DMS 273 (cell line): ENCODE data around the gene SLC35E4.

Experiments
- DNase-seq: peaks from one replicate; lab custom pipeline; 2025; ENCODE audit not compliant: unreplicated experiment; lab: John Stamatoyannopoulos, UW

The SLC35E4 gene

DNA sequence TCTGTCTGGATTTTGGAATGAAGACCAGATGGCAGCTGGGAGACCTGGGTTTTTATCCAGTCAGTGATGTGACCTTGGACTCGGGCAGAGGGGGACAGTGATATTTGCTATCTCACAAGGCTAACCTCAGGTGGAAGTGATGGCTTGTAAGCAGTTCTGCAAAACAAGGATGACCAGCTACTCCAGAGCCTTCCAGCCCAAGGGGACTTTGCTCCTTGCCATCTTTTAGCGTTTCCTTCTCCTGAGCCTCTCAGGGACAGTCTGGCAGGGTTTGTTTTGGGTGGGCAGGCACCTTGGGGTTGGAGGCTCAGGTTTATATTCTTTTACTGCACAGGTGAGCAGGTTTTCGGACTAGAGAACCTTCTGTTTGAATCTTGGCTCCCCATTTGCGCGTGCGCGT is 49.6 kb downstream of the SLC35E4 start:
- no peak for DNase-seq

DNA sequence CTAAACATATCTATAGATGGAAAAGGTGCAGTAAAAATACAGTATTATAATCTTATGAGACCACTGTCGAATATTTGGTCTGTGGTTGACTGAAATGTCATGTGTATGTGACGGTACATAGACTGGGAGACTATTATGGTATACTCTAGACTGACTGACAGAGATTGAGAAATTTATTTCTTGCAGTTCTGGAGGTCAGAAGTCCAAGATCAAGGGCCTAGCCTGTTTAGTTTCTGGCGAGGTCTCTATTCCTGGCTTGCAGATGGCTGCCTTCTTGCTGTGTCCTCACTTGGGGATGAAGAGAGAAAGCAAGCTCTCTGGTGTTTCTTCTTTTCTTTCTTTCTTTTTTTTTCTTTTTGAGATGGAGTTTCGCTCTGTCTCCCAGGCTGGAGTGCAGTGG is 51.8 kb downstream of the SLC35E4 start:
- no peak for DNase-seq

DNA sequence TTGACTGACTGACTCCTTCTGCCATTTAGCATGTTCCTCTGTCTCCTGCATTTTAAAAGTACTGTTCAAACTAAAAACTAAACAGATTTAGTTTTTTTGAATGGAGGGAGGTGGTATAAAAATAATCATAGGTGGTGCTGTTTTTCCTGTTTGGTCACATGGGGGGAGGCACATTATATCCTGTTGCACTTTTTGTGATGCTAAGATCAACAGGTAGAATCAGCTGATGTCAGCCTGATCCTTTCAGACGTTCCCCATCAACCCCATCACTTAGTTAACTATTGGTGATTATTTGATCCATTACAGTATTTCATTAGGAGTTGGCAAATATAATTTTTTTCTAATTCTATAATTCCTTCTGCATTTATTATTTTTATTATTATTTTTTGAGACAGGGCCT is 54.0 kb downstream of the SLC35E4 start:
- no peak for DNase-seq

DNA sequence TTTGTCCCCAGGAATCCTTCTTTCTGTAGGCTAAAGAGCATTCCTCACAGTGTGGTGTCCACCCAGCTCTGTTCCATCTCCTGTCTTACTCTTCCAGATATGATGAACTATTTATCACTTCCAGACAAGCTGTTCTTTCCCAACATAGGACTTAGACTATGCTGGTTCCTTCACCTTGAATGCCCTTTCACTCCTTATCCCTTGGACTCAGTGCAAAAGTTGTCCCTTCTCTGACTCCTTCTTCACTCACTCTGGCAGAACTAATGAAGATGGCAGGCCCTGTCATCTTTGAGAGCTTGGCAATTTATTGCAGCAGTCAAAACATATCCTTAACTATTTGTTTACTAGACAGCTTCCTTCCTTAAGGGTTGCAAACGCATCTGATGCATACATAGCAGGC is 55.6 kb downstream of the SLC35E4 start:
- DNase-seq, result no peak

DNA sequence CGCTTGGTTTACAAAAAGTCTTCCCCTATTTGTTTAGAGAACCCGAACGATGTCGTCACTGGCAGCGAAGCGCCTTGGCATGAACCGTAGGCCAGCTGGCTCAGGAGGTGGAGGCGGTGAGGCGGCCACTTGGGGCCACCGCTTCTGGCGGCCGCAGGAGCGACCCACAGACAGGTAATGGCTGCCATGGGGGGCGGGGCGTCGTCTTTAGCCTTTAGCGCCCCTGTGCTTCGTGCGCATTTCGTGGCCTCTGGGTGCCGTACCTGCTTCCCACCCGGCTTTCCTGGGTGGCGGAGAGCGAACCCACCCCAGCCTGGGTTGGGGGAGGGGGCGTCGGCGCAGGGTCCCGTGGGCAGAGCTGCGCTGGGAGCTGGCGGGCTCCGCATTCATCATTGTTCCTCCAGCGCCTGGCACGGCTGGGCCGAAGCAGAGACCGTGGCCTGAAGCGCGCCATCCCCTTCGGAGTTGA is 58.6 kb downstream of the SLC35E4 start:
- DNase-seq, result peak; percentile 83

DNA sequence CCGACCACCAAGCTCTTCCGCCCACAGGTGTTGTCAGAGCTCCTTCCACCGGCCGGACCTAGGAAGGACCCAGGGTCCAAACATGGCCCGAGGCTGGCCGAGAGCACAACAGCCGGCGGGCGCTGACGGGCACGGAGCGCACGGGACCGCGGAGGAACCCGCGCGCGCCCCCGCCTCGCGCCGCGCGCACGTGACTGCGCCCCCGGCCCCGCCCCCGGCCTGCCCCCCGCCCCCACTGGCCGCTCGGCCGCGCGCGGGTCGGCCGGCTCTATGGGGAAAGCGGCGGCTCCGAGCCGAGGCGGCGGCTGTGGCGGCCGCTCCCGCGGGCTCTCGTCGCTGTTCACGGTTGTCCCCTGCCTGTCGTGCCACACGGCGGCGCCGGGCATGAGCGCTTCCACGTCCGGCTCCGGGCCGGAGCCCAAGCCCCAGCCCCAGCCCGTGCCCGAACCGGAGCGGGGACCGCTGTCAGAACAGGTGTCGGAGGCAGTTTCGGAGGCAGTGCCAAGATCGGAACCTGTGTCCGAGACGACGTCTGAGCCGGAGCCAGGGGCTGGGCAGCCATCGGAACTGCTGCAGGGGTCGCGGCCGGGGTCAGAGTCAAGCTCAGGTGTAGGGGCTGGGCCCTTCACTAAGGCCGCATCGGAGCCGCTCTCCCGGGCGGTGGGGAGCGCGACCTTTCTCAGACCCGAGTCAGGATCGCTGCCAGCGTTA is 59.2 kb downstream of the SLC35E4 start, which contains the start of gene OSBP2:
Gene OSBP2, plus strand, starts transcription at position 235 of the 711 bp plus-strand sequence. Its CDS starts 36 bp downstream, at position 271.
- DNase-seq, result peak; percentile 69

DNA sequence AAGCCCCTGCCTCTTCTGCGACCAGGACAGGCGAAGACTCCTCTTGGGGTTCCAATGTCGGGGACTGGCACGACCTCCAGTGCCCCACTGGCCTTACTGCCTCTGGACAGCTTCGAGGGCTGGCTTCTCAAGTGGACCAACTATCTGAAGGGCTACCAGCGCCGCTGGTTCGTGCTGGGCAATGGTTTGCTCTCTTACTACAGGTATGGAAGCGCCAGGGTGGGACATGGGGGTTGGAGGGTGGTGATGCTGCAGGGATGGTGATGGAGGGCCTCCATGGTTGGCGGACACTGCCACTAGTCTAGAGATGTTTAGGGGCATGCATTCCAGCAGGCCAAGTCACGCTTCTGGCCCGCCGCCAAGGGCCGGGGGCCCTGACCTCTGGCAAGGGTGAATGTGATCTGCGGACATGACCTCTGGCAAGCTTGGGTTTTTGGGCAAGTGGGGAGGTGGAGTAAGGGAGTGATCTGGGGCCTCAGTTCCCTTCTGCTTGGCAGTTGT is 59.8 kb downstream of the SLC35E4 start:
- DNase-seq, result no peak

DNA sequence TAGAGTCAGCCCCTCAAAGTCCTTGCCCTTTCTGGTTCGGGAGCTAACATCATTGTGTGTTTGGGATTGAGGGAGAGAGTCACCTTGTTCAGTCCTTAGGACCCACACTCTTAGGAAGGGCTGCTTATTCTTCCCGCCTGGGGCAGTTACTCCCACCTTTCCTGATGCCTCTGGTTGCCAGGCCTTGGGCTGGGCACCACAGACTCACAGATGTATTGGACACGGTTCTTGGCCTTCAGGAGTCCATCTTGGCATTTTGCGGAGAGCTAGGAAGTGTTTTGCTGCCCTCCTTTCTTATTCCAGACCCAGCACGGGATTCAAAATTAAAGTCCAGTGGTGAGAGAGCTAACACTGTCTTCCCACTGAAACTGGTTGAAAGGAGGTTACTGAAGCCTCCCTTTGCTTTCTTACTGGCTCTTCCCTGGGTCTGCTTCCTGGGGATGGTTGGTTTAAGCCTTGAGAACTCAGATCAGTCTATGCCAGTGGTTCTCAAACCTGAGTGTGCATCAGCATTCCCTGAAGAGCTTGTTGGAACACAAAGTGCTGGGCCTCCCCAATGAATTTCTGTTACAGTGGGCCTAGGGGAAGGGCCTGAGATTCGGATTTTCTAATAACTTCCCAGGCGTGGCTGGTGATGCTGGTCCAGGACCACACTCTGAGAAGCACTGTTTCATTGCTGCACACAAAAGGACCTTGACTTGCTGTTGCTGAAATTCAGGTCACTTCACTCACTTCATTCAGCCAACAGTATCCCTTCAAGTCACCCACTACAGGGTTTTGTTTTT is 60.5 kb downstream of the SLC35E4 start:
- DNase-seq, result no peak
